AG04450 (cell line): ENCODE data around the gene SAP30BP. TPM values are rescaled to one million over a fixed set of nuclear protein-coding genes. Genes with fewer than 3 reads are reported as not detected.

Experiments
- CTCF ChIA-PET: fragments of 300-600, 350-600 bp; formaldehyde crosslinking; extraction: SDS; loops from one replicate; lab custom pipeline; 2022; ENCODE audit warnings: antibody characterized with exemption, inconsistent platforms; lab: Charles Lee
- POLR2A ChIA-PET: fragments of 350-600 bp; formaldehyde crosslinking; extraction: SDS; loops from one replicate; lab custom pipeline; 2021; ENCODE audit warnings: antibody characterized with exemption, inconsistent platforms; lab: Yijun Ruan, JAX
- DNase-seq: peaks from one replicate; pipeline ENCODE4 v3.0.0-alpha.2; 2011; ENCODE audit warnings: low read depth, low spot score
- H3K27ac ChIP-seq: one replicate; pipeline ENCODE4 v1.5.1; 2012; ENCODE audit warnings: low read depth, low read length, control low read depth
- H3K27me3 ChIP-seq: one replicate; pipeline ENCODE4 v1.6.0; 2012; ENCODE audit warnings: low read length; ENCODE audit not compliant: control insufficient read depth, insufficient read depth
- H3K4me3 ChIP-seq: 2 replicates; pipeline ENCODE4 v1.5.1; 2011; ENCODE audit warnings: mild to moderate bottlenecking, low read depth, low read length, control low read depth
- H3K9me3 ChIP-seq: 2 replicates; pipeline ENCODE4 v1.5.1; 2012; ENCODE audit warnings: low read length; ENCODE audit not compliant: control insufficient read depth, insufficient read depth
- polyA plus RNA-seq: library from polyadenylated mRNA; depleted of rRNA; stranded (reverse); fragments of >200 nt; gene quantifications from 2 replicates; pipeline ENCODE4 v1.2.3, GENCODE V29; 2011
- TF ChIP-seq, protein P1 (sequence below): IDR thresholded peaks from 2 replicates; pipeline ENCODE4 v1.5.1; 2011; ENCODE audit warnings: low read depth, low read length, control low read depth, inconsistent platforms

Gene SAP30BP
- polyA plus RNA-seq, 1 experiment, result 75.4 TPM

DNA sequence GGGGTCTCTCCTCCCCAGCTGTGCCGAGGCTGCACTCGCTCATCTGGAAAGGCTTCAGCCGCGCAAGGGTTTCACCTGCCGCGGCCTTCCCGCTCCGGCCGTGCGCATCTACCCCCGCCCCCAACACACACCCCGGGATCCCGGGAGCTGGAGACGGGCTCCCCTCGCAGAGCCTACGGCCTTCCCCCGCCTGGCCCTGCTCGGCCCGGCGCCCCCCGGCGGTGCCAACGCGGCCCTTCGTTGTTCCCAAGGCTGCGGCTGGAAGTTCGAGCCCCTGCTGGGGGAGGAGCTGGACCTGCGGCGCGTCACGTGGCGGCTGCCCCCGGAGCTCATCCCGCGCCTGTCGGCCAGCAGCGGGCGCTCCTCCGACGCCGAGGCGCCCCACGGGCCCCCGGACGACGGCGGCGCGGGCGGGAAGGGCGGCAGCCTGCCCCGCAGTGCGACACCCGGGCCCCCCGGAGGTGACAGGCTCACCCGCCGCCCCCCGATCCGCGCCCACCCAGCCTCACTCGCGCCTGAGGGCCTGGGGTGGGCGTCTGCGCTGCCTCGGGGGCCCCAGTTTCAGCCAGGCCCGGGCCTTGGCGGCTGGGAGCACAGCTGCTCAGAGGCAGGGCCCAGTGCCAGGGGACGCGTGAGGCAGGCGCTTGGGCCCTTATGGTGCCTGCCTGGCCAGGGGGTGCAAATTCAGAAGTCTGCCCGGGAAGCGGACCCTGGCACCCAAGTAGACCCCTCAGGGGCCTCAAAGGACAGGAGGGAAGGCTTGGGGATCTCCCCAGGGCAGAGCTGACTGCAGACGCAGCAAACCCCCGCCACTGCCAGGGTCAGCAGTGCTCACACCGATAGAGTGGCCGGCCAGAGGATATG, 86.6 kb downstream of the SAP30BP start:
- peak overlapping the region; percentile 57 for H3K4me3 ChIP-seq
- H3K27ac ChIP-seq, result no peak overlapping the region
- H3K27me3 ChIP-seq, result peaks cover 3% of the 10 kb centered on the region
- DNase-seq, result no peak
- no peaks in the 10 kb centered on the region for H3K9me3 ChIP-seq
- ChIA-PET CTCF (interaction anchor here (0.5 to 9.9 kb wide), 29 partner anchors 9 to 633 kb away, joined by 3 to 214 read pairs (median 4); partner anchors contain the start of genes GALK1, RECQL5, SMIM5 and TMEM94), POLR2A (interaction anchor here (0.6 to 2.3 kb wide), 6 partner anchors 8 to 120 kb away, joined by 3 to 18 read pairs (median 10); partner anchors contain the start of gene GALK1)
- TF ChIP-seq, protein P1, sequence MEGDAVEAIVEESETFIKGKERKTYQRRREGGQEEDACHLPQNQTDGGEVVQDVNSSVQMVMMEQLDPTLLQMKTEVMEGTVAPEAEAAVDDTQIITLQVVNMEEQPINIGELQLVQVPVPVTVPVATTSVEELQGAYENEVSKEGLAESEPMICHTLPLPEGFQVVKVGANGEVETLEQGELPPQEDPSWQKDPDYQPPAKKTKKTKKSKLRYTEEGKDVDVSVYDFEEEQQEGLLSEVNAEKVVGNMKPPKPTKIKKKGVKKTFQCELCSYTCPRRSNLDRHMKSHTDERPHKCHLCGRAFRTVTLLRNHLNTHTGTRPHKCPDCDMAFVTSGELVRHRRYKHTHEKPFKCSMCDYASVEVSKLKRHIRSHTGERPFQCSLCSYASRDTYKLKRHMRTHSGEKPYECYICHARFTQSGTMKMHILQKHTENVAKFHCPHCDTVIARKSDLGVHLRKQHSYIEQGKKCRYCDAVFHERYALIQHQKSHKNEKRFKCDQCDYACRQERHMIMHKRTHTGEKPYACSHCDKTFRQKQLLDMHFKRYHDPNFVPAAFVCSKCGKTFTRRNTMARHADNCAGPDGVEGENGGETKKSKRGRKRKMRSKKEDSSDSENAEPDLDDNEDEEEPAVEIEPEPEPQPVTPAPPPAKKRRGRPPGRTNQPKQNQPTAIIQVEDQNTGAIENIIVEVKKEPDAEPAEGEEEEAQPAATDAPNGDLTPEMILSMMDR, result peak; percentile 38

DNA sequence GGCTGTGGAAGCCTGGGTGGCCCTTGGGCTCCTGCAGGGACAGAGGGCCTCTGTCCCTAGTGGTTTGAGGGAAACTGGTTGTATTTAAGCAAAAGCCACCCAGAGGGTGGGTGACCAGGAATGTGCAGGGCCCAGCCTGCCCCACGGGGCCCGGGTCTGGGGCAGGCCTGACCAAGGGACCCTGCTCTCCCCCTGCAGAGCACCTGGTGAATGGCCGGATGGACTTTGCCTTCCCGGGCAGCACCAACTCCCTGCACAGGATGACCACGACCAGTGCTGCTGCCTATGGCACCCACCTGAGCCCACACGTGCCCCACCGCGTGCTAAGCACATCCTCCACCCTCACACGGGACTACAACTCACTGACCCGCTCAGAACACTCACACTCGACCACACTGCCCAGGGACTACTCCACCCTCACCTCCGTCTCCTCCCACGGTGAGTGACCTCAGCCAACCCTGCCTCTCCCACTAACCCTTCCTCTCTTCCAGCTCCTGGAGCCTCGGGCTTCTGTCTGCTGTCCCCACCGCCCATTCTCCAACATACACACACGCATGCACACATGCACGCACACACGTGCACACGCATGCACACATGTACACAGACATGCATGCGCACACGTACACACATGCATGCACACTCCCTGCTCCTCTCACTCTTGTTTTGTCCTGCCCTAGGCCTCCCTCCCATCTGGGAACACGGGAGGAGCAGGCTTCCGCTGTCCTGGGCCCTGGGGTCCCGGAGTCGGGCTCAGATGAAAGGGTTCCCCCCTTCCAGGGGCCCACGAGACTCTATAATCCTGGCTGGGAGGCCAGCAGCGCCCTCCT, 87.5 kb downstream of the SAP30BP start:
- peaks cover 3% of the 10 kb centered on the region for H3K27me3 ChIP-seq
- ChIA-PET CTCF (interaction anchor here (1.1 to 2.8 kb wide), 9 partner anchors 9 to 121 kb away, joined by 3 to 38 read pairs (median 7); partner anchors contain the start of genes GALK1 and SMIM5), POLR2A (interaction anchor here (1.2 to 2.3 kb wide), 4 partner anchors 10 to 25 kb away, joined by 3 to 18 read pairs (median 10); partner anchors contain the start of gene GALK1)
- no peak overlapping the region for H3K27ac ChIP-seq
- H3K9me3 ChIP-seq, result no peaks in the 10 kb centered on the region
- DNase-seq, result no peak
- TF ChIP-seq, protein P1, result no peak
- H3K4me3 ChIP-seq, result no peak overlapping the region

DNA sequence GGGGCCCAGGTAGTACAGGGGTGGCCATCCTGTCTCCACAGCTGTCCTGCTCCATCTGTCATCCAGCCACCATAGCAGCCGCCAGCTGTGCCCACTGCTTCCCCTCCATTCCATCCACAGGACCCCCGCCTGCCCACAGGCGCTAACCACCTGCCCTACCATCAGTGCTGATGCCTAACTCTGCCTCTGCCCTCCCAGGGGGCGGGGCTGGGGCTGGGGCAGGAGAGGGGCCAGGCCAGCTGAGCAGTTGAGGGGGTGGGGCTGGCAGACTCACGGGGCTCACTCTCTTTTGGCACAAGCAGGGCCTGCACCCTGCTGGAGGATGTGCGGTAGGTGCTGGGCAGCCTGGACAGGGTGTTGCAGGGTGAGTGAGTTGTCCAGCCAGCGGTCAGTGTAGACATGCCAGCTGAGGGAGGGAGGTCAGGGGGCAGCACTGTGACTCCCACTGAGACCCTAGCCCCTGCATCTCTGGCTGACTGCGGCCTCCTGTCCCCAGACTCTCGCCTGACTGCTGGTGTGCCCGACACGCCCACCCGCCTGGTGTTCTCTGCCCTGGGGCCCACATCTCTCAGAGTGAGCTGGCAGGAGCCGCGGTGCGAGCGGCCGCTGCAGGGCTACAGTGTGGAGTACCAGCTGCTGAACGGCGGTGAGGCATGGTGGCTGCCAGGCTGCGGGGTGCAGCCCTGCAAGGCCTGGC, 88.2 kb downstream of the SAP30BP start:
- ChIA-PET CTCF (interaction anchor here (2.0 kb wide), 1 partner anchor 10 kb away, joined by 9 read pairs; the partner anchor contains the start of gene GALK1), POLR2A (interaction anchor here (1.2 kb wide), 1 partner anchor 25 kb away, joined by 3 read pairs; a partner anchor contains a TSS)
- DNase-seq, result no peak
- TF ChIP-seq, protein P1, result no peak
- H3K9me3 ChIP-seq, result no peaks in the 10 kb centered on the region
- peaks cover 3% of the 10 kb centered on the region for H3K27me3 ChIP-seq
- H3K27ac ChIP-seq, result no peak overlapping the region
- no peak overlapping the region for H3K4me3 ChIP-seq

DNA sequence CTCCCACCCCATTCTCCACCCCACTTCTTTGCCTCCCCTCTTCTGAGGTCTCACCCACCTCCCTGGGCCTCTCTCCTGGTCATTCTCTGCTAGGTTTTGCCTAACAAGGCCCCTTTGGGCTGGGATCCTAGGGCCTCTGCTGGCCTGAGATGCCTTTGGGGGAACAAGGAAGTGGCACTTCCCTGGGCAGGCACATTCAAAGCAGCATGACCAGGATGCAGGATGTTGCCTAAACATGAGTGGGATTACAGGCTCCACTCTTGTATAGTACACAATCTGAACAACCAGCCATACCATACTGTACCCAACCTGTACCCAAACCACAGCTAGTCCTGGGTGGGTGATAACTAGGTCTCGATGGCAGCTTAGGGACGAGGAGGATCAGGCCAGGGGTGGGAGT, 88.9 kb downstream of the SAP30BP start:
- H3K27ac ChIP-seq, result no peak overlapping the region
- H3K4me3 ChIP-seq, result no peak overlapping the region
- ChIA-PET CTCF (interaction anchor here (2.0 kb wide), 1 partner anchor 9 kb away, joined by 9 read pairs; the partner anchor contains the start of gene GALK1), POLR2A (interaction anchor here (0.9 to 1.2 kb wide), 2 partner anchors 24 kb away, joined by 3 read pairs; a partner anchor contains a TSS)
- no peaks in the 10 kb centered on the region for H3K9me3 ChIP-seq
- TF ChIP-seq, protein P1, result no peak
- no peak for DNase-seq
- H3K27me3 ChIP-seq, result peaks cover 3% of the 10 kb centered on the region
